Neuron (in vitro differentiated cells): Measurements from ENCODE around the gene IWS1.
"Not testable (repeated sequence)": the region's sequence is repeated elsewhere in the genome, so short reads cannot be mapped to it uniquely, and the experiment has no call there.

ENCODE experiments used
- H2AFZ ChIP-seq: one replicate; pipeline ENCODE4 v1.6.1; 2013; ENCODE audit warnings: low read depth, mild to moderate bottlenecking, inconsistent platforms, low read length, moderate library complexity
- H3K27me3 ChIP-seq: one replicate; pipeline ENCODE4 v1.6.1; 2013; ENCODE audit warnings: low read length; ENCODE audit not compliant: insufficient read depth
- H3K36me3 ChIP-seq: one replicate; pipeline ENCODE4 v1.6.1; 2013; ENCODE audit warnings: low read length; ENCODE audit not compliant: insufficient read depth
- H3K4me1 ChIP-seq: one replicate; pipeline ENCODE4 v1.6.1; 2013; ENCODE audit warnings: low read length; ENCODE audit not compliant: insufficient read depth
- H3K4me3 ChIP-seq: 2 replicates; pipeline ENCODE4 v1.5.1; 2013; ENCODE audit warnings: mild to moderate bottlenecking, low read length, moderate library complexity
- H3K9me3 ChIP-seq: one replicate; pipeline ENCODE4 v1.6.1; 2013; ENCODE audit warnings: low read length

IWS1 gene

GRCh38 chr2:127552336-127552735, 26.0 kb upstream of the IWS1 start:
- H2AFZ ChIP-seq = no peak overlapping the region
- peaks cover 2% of the 10 kb centered on the region for H3K27me3 ChIP-seq
- H3K9me3 ChIP-seq = no peaks in the 10 kb centered on the region
- H3K36me3 ChIP-seq = no peaks in the 10 kb centered on the region
- H3K4me3 ChIP-seq = no peak overlapping the region
- no peaks in the 10 kb centered on the region for H3K4me1 ChIP-seq

- no peaks in the 10 kb centered on the region for H3K36me3 ChIP-seq
- H3K4me1 ChIP-seq = no peaks in the 10 kb centered on the region
- peaks cover 2% of the 10 kb centered on the region for H3K27me3 ChIP-seq
- H3K9me3 ChIP-seq = no peaks in the 10 kb centered on the region
- no peak overlapping the region for H2AFZ ChIP-seq
- no peak overlapping the region for H3K4me3 ChIP-seq
These were observed 25.1 kb upstream of the IWS1 start for GRCh38 chr2:127551221-127551930.

GRCh38 chr2:127546797-127547196, 20.5 kb upstream of the IWS1 start:
- no peaks in the 10 kb centered on the region for H3K4me1 ChIP-seq
- no peak overlapping the region for H2AFZ ChIP-seq
- no peaks in the 10 kb centered on the region for H3K9me3 ChIP-seq
- no peak overlapping the region for H3K4me3 ChIP-seq
- H3K36me3 ChIP-seq = no peaks in the 10 kb centered on the region
- H3K27me3 ChIP-seq = peaks cover 5% of the 10 kb centered on the region

- Histone ChIP-seq H2AFZ (no peak overlapping the region), H3K4me1 (no peaks in the 10 kb centered on the region)
These were observed 19.5 kb upstream of the IWS1 start for GRCh38 chr2:127545796-127546195.

GRCh38 chr2:127545189-127545588, 18.9 kb upstream of the IWS1 start:
- Histone ChIP-seq H2AFZ (no peak overlapping the region), H3K27me3 (peaks cover 3% of the 10 kb centered on the region), H3K4me1 (no peaks in the 10 kb centered on the region), H3K4me3 (no peak overlapping the region), H3K9me3 (no peaks in the 10 kb centered on the region), H3K36me3 (no peaks in the 10 kb centered on the region)

More at GRCh38 chr2:127545796-127546195, 19.5 kb upstream of the IWS1 start:
- peaks cover 3% of the 10 kb centered on the region for H3K27me3 ChIP-seq
- no peaks in the 10 kb centered on the region for H3K36me3 ChIP-seq
- no peak overlapping the region for H3K4me3 ChIP-seq
- H3K9me3 ChIP-seq = no peaks in the 10 kb centered on the region

- not testable (repeated sequence) for H3K9me3 ChIP-seq, H3K36me3 ChIP-seq, H3K27me3 ChIP-seq, H2AFZ ChIP-seq, H3K4me3 ChIP-seq, H3K4me1 ChIP-seq
These were observed 16.8 kb upstream of the IWS1 start for GRCh38 chr2:127543013-127543501.

GRCh38 chr2:127542231-127542630, 15.9 kb upstream of the IWS1 start:
- Histone ChIP-seq H3K27me3 (peaks cover 10% of the 10 kb centered on the region), H3K4me3 (no peak overlapping the region), H3K9me3 (no peaks in the 10 kb centered on the region), H2AFZ (no peak overlapping the region), H3K4me1 (no peaks in the 10 kb centered on the region), H3K36me3 (no peaks in the 10 kb centered on the region)

GRCh38 chr2:127541809-127542208, 15.5 kb upstream of the IWS1 start:
- no peaks in the 10 kb centered on the region for H3K36me3 ChIP-seq
- H3K4me1 ChIP-seq = no peaks in the 10 kb centered on the region

GRCh38 chr2:127537644-127538043, 11.4 kb upstream of the IWS1 start:
- H2AFZ ChIP-seq = no peak overlapping the region
- H3K36me3 ChIP-seq = no peaks in the 10 kb centered on the region
- peaks cover 18% of the 10 kb centered on the region for H3K27me3 ChIP-seq
- H3K4me1 ChIP-seq = no peaks in the 10 kb centered on the region
- H3K4me3 ChIP-seq = no peak overlapping the region
- no peaks in the 10 kb centered on the region for H3K9me3 ChIP-seq

More at GRCh38 chr2:127541809-127542208, 15.5 kb upstream of the IWS1 start:
- Histone ChIP-seq H3K9me3 (no peaks in the 10 kb centered on the region), H2AFZ (no peak overlapping the region), H3K27me3 (peaks cover 10% of the 10 kb centered on the region), H3K4me3 (no peak overlapping the region)

GRCh38 chr2:127536707-127537541, 10.6 kb upstream of the IWS1 start:
- Histone ChIP-seq H3K9me3 (no peaks in the 10 kb centered on the region), H3K36me3 (no peaks in the 10 kb centered on the region), H3K4me1 (no peaks in the 10 kb centered on the region), H3K4me3 (no peak overlapping the region), H2AFZ (no peak overlapping the region), H3K27me3 (peaks cover 22% of the 10 kb centered on the region)

- H2AFZ ChIP-seq = no peak overlapping the region
- no peaks in the 10 kb centered on the region for H3K9me3 ChIP-seq
- no peaks in the 10 kb centered on the region for H3K4me1 ChIP-seq
- no peaks in the 10 kb centered on the region for H3K36me3 ChIP-seq
- H3K27me3 ChIP-seq = peaks cover 23% of the 10 kb centered on the region
- no peak overlapping the region for H3K4me3 ChIP-seq
These were observed 9.6 kb upstream of the IWS1 start for GRCh38 chr2:127535918-127536317.

- no peaks in the 10 kb centered on the region for H3K36me3 ChIP-seq
- no peak within 1 kb of the TSS for H2AFZ ChIP-seq
- H3K27me3 ChIP-seq = peaks cover 23% of the 10 kb centered on the region
- no peaks in the 10 kb centered on the region for H3K9me3 ChIP-seq
- H3K4me1 ChIP-seq = no peaks in the 10 kb centered on the region
- H3K4me3 ChIP-seq = no peak within 1 kb of the TSS
These were observed 9.2 kb upstream of the IWS1 start, which contains the start of gene MYO7B for GRCh38 chr2:127535422-127535901. TSS of gene MYO7B (plus strand) at chr2:127535683. CDS start at chr2:127559723, 24,040 bp downstream.

- Histone ChIP-seq H3K9me3 (no peaks in the 10 kb centered on the region), H2AFZ (no peak overlapping the region), H3K4me1 (peaks cover 6% of the 10 kb centered on the region)
These were observed 6.0 kb upstream of the IWS1 start for GRCh38 chr2:127532296-127532695.

More at GRCh38 chr2:127532296-127532695, 6.0 kb upstream of the IWS1 start:
- Histone ChIP-seq H3K4me3 (no peak overlapping the region), H3K36me3 (no peaks in the 10 kb centered on the region), H3K27me3 (peaks cover 16% of the 10 kb centered on the region)
